HepG2 (cell line): ENCODE data around the gene DNAJB11. TPM values are rescaled to one million over a fixed set of nuclear protein-coding genes. Genes with fewer than 3 reads are reported as not detected.

Experiments
- ATAC-seq: fragments of 200-7000 bp; cut with Tn5 transposase; 3 replicates; pipeline ENCODE4 v1.9.1; 2020; ENCODE audit warnings: mild to moderate bottlenecking, moderate library complexity
- BruUV-seq: library from RNA; stranded (reverse); fragments of 400-500 nt; replicated peaks from 2 replicates; lab custom pipeline; 2021; lab: Mats Ljungman, UMichigan
- CTCF ChIA-PET: fragments of 300-600 bp; formaldehyde crosslinking; extraction: SDS; loops from one replicate; lab custom pipeline; 2021; ENCODE audit warnings: low total read pairs, inconsistent platforms, low intra/inter-chr PET ratio; lab: Yijun Ruan, JAX
- POLR2A ChIA-PET: fragments of 350-600 bp; sonication (Branson Sonifier 250); formaldehyde crosslinking; loops from one replicate; lab custom pipeline; 2020; ENCODE audit warnings: antibody characterized with exemption, inconsistent platforms; lab: Yijun Ruan, JAX
- DNase-seq: peaks from one replicate; pipeline ENCODE4 v3.0.0-alpha.2; 2015; ENCODE audit warnings: low spot score
- FAIRE-seq: peaks from 3 replicates; lab custom pipeline; 2011; peaks lifted over from hg19 to GRCh38; lab: Jason Lieb, UNC
- H2AFZ ChIP-seq: one replicate; pipeline ENCODE4 v1.6.1; 2011; ENCODE audit warnings: low read length, inconsistent platforms
- H3K27ac ChIP-seq: fragments of 300-600 bp; 3 replicates; pipeline ENCODE4 v1.8.0; 2011; ENCODE audit warnings: mixed run types, mild to moderate bottlenecking, mixed read lengths, low read length, inconsistent platforms; ENCODE audit not compliant: insufficient read depth; ENCODE audit errors: extremely low read length
- H3K27me3 ChIP-seq, 2 experiments: fragments of 200-600 bp in 1 of 2; 2 replicates in 1 of 2; 3 replicates in 1 of 2; pipeline versions ENCODE4 v1.6.0 to v1.8.0; 2011; ENCODE audit warnings: low read length in 2 of 2, mild to moderate bottlenecking in 2 of 2, moderate library complexity in 2 of 2, inconsistent platforms in 1 of 2; ENCODE audit not compliant: insufficient read depth in 2 of 2, control insufficient read depth in 1 of 2
- H3K36me3 ChIP-seq, 2 experiments: fragments of 200-600 bp in 1 of 2; replicated peaks in 1 of 2; 2 replicates in 1 of 2; 3 replicates in 1 of 2; pipeline versions ENCODE4 v1.5.1 to v1.8.0; 2011; ENCODE audit warnings: low read length in 2 of 2, inconsistent platforms in 1 of 2; ENCODE audit not compliant: insufficient read depth in 2 of 2, control insufficient read depth in 1 of 2
- H3K4me1 ChIP-seq: 2 replicates; pipeline ENCODE4 v1.5.1; 2012; ENCODE audit warnings: low read length, inconsistent platforms; ENCODE audit not compliant: insufficient read depth
- H3K4me2 ChIP-seq: 2 replicates; pipeline ENCODE4 v1.6.0; 2011; ENCODE audit warnings: low read depth, low read length, inconsistent platforms
- H3K4me3 ChIP-seq, 3 experiments: fragments of 200-600 bp in 1 of 3; sonication (generic), shearing (Covaris generic) in 1 of 3; replicated peaks in 1 of 3; 2 replicates each; pipeline ENCODE4 v1.5.1; 2011 to 2016; ENCODE audit warnings: low read length in 3 of 3, inconsistent platforms in 2 of 3, low read depth in 2 of 3, mild to moderate bottlenecking in 2 of 3, control low read depth in 1 of 3, mixed read lengths in 1 of 3; ENCODE audit not compliant: insufficient read depth in 1 of 3
- H3K79me2 ChIP-seq: one replicate; pipeline ENCODE4 v1.6.1; 2011; ENCODE audit warnings: low read length, inconsistent platforms; ENCODE audit not compliant: insufficient read depth
- H3K9ac ChIP-seq: 2 replicates; pipeline ENCODE4 v1.6.0; 2011; ENCODE audit warnings: mild to moderate bottlenecking, low read depth, low read length, inconsistent platforms; ENCODE audit not compliant: insufficient read depth
- H3K9me3 ChIP-seq: 2 replicates; pipeline ENCODE4 v1.5.1; 2012; ENCODE audit warnings: mild to moderate bottlenecking, low read length
- H4K20me1 ChIP-seq: 2 replicates; pipeline ENCODE4 v1.6.0; 2011; ENCODE audit warnings: inconsistent platforms, mild to moderate bottlenecking, low read length, moderate library complexity; ENCODE audit not compliant: insufficient read depth
- CBX1 ChIP-seq: IDR thresholded peaks from one replicate; pipeline ENCODE4 v1.6.1; 2016; ENCODE audit warnings: antibody characterized with exemption, low read depth
- DR1 ChIP-seq: sonication (generic); formaldehyde crosslinking; IDR thresholded peaks from 2 replicates; pipeline ENCODE4 v1.8.0; 2021; ENCODE audit warnings: mild to moderate bottlenecking, missing genetic modification reagents, inconsistent platforms
- GATAD1 ChIP-seq: IDR thresholded peaks from 2 replicates; pipeline ENCODE4 v1.6.1; 2016; ENCODE audit warnings: missing genetic modification reagents, missing compliant biosample characterization
- GATAD2A ChIP-seq: IDR thresholded peaks from 2 replicates; pipeline ENCODE4 v1.6.1; 2016
- KDM1A ChIP-seq: IDR thresholded peaks from 2 replicates; pipeline ENCODE4 v1.6.1; 2016; ENCODE audit warnings: missing compliant biosample characterization
- KDM5B ChIP-seq: sonication (generic); formaldehyde crosslinking; IDR thresholded peaks from 2 replicates; pipeline ENCODE4 v1.4.0; 2020; ENCODE audit warnings: missing genetic modification reagents, mild to moderate bottlenecking, borderline replicate concordance
- LCORL ChIP-seq, 2 experiments: fragments of 450-650 bp in 1 of 2; sonication (generic) in 1 of 2; formaldehyde crosslinking in 1 of 2; IDR thresholded peaks; 2 replicates each; pipeline versions ENCODE4 v1.5.0 to v1.6.1; 2017 to 2020; ENCODE audit warnings: antibody characterized with exemption in 1 of 2, missing genetic modification reagents in 1 of 2
- MED1 ChIP-seq: sonication (generic); formaldehyde crosslinking; IDR thresholded peaks from 2 replicates; pipeline ENCODE4 v1.4.0; 2020; ENCODE audit warnings: missing genetic modification reagents
- NAIF1 ChIP-seq: sonication (generic); formaldehyde crosslinking; IDR thresholded peaks from 2 replicates; pipeline ENCODE4 v1.5.0; 2020; ENCODE audit warnings: mild to moderate bottlenecking, missing genetic modification reagents, borderline replicate concordance
- POGZ ChIP-seq: sonication (generic); formaldehyde crosslinking; IDR thresholded peaks from 2 replicates; pipeline ENCODE4 v1.4.0; 2020; ENCODE audit warnings: mild to moderate bottlenecking, missing genetic modification reagents
- POLR2A ChIP-seq, 2 experiments: IDR thresholded peaks; 2 replicates each; pipeline ENCODE4 v1.6.1; 2011; ENCODE audit warnings: low read depth in 2 of 2, low read length in 2 of 2, mild to moderate bottlenecking in 1 of 2, moderate library complexity in 1 of 2; ENCODE audit not compliant: insufficient read depth in 1 of 2
- RXRA ChIP-seq: sonication (generic); formaldehyde crosslinking; IDR thresholded peaks from 2 replicates; pipeline ENCODE4 v1.5.1; 2020; ENCODE audit warnings: missing genetic modification reagents
- SMAD9 ChIP-seq: sonication (generic); formaldehyde crosslinking; IDR thresholded peaks from 2 replicates; pipeline ENCODE4 v1.5.1; 2020; ENCODE audit warnings: mild to moderate bottlenecking, missing genetic modification reagents
- SPEN ChIP-seq: sonication (generic); formaldehyde crosslinking; IDR thresholded peaks from 2 replicates; pipeline ENCODE4 v1.5.1; 2020; ENCODE audit warnings: low read depth, mild to moderate bottlenecking, missing genetic modification reagents
- TARDBP ChIP-seq: sonication (generic); formaldehyde crosslinking; IDR thresholded peaks from 2 replicates; pipeline ENCODE4 v1.8.0; 2022; ENCODE audit warnings: mild to moderate bottlenecking, missing genetic modification reagents
- ZIK1 ChIP-seq: sonication (generic); formaldehyde crosslinking; IDR thresholded peaks from 2 replicates; pipeline ENCODE4 v1.5.0; 2020; ENCODE audit warnings: mild to moderate bottlenecking, low read depth, missing genetic modification reagents, borderline replicate concordance
- ZNF263 ChIP-seq: sonication (generic); formaldehyde crosslinking; IDR thresholded peaks from 2 replicates; pipeline ENCODE4 v1.4.0; 2020; ENCODE audit warnings: missing genetic modification reagents
- ZNF296 ChIP-seq: sonication (generic); formaldehyde crosslinking; conservative IDR thresholded peaks from 2 replicates; pipeline ENCODE4 v1.5.0; 2020; ENCODE audit warnings: mild to moderate bottlenecking, missing genetic modification reagents
- ZNF382 ChIP-seq: sonication (generic); formaldehyde crosslinking; IDR thresholded peaks from 2 replicates; pipeline ENCODE4 v1.5.0; 2020; ENCODE audit warnings: missing genetic modification reagents, mild to moderate bottlenecking, borderline replicate concordance
- ZNF383 ChIP-seq: sonication (generic); formaldehyde crosslinking; IDR thresholded peaks from 2 replicates; pipeline ENCODE4 v1.4.0; 2020; ENCODE audit warnings: missing genetic modification reagents, mild to moderate bottlenecking, borderline replicate concordance
- WGBS: methylation state at CpG from one replicate; pipeline ENCODE4 v1.1.6; 2017; ENCODE audit warnings: low lambda C conversion rate; 5-methylcytosine and 5-hydroxymethylcytosine counted together
- in situ Hi-C: cut with HindIII; loops from 2 replicates; pipeline ENCODE4 v1.10.0; 2017; ENCODE audit warnings: low pct_unique_long_range_greater_than_20kb; ENCODE audit not compliant: extremely low pct_ligation_motif_present
- intact Hi-C: fragments of 100-400 bp; cut with micrococcal nuclease; formaldehyde crosslinking; loops from one replicate; pipeline ENCODE4 v1.10.0; 2022; ENCODE audit not compliant: unreplicated experiment
- polyA plus RNA-seq, 8 experiments: library from polyadenylated mRNA; depleted of rRNA in 3 of 8; stranded (reverse) in 7 of 8; unstranded in 1 of 8; fragments of >200 nt; fragmentation: Illumina TruSeq in 4 of 8; extraction: Trizol in 4 of 8; gene quantifications; 2 replicates each; pipeline versions ENCODE4 v1.2.1 to v1.2.3, GENCODE V29; 2011 to 2016; ENCODE audit warnings: low read depth in 4 of 8, missing spikeins in 1 of 8, mixed read lengths in 1 of 8; ENCODE audit not compliant: insufficient read depth in 1 of 8
- total RNA-seq, 5 experiments: library from RNA; depleted of rRNA; stranded (reverse); fragments of >200 nt; fragmentation: Illumina TruSeq; extraction: Trizol; gene quantifications; 2 replicates each; pipeline ENCODE4 v1.2.3, GENCODE V29; 2016; ENCODE audit warnings: low read depth in 1 of 5
- TF ChIP-seq, protein P1 (sequence below): sonication (generic); formaldehyde crosslinking; IDR thresholded peaks from 2 replicates; pipeline ENCODE4 v1.5.0; 2020; ENCODE audit warnings: missing genetic modification reagents
- TF ChIP-seq, protein P2 (sequence below): sonication (generic); formaldehyde crosslinking; IDR thresholded peaks from 2 replicates; pipeline ENCODE4 v1.4.0; 2020; ENCODE audit warnings: mild to moderate bottlenecking, missing genetic modification reagents

The DNAJB11 gene
- total and polyA plus RNA-seq, 2 of the 13 experiments (the other 11 are each of a cell fraction or from before 2014, with no cell fraction given): 41.0 to 132 TPM

DNA sequence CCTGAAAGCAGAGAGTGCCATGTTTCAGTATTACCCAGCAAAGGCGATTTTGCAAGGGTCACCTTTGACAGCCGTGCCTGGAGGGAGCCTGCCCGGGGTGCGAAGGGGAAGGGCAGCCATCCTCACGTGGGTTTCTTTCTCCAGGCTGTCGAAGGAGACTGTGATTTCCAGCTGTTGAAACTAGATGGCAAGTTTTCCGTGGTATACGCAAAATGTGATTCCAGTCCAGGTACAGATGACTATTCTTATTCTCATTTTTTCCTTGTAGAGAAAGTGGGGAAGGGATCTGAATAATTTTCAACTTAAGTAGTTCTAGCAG lies 45.7 kb downstream of the DNAJB11 start:
- POLR2A ChIA-PET: interaction anchor here (1.2 to 27.1 kb wide), 10 partner anchors 7 to 211 kb away, joined by 3 to 854 read pairs (median 5); partner anchors contain the start of genes DNAJB11 and TBCCD1
- H3K27ac ChIP-seq: peak overlapping the region; percentile 28
- H4K20me1 ChIP-seq: peaks cover 62% of the 10 kb centered on the region
- CTCF ChIA-PET: interaction anchor here (1.8 to 2.7 kb wide), 2 partner anchors 27 kb away, joined by 15 to 20 read pairs; no protein-coding TSS in a partner anchor
- FAIRE-seq (no peak), ATAC-seq (no peak), DNase-seq (no peak)
- H3K27me3 ChIP-seq: no peaks in the 10 kb centered on the region; a peak in 1 of 5 replicates
- in situ Hi-C loops: loop anchor here (10.0 kb wide), 1 partner anchor 139 kb away; no protein-coding TSS in a partner anchor
- peak overlapping the region; percentile 92 for H3K4me2 ChIP-seq
- no TSS peak for BruUV-seq
- H3K9ac ChIP-seq: peak overlapping the region; percentile 26; the same call in 1 of the 2 replicates
- peaks cover 63% of the 10 kb centered on the region for H3K4me1 ChIP-seq
- H2AFZ ChIP-seq: no peak overlapping the region
- peaks cover 17 to 47% of the 10 kb centered on the region in 2 experiments for H3K36me3 ChIP-seq
- WGBS: 78% methylated on average over 8 of the region's 8 CpGs
- intact Hi-C loops: no loop called here
- no peaks in the 10 kb centered on the region for H3K9me3 ChIP-seq
- peak overlapping the region; percentile 4 to 17 (median 17); a peak in 4 of 6 replicates for H3K4me3 ChIP-seq
- peaks cover 31% of the 10 kb centered on the region for H3K79me2 ChIP-seq
- TF ChIP-seq MED1 (CRISPR knock-in tag) (no peak), POGZ (CRISPR knock-in tag) (no peak), KDM5B (CRISPR knock-in tag) (no peak), DR1 (CRISPR knock-in tag) (no peak), NAIF1 (no peak), CBX1 (no peak), SPEN (CRISPR knock-in tag) (no peak), GATAD1 (no peak), ZNF296 (CRISPR knock-in tag) (no peak), TARDBP (no peak), POLR2A (IDR thresholded peaks at IDR 0.05; ENCODE audit: insufficient read depth in 1 of 2, low read depth in 2 of 2, low read length in 2 of 2) (peak in 1 of 2 experiments; percentile 72; a peak in 1 of 4 replicates), ZNF263 (CRISPR knock-in tag) (no peak), LCORL (IDR thresholded peaks at IDR 0.05) (no peak), LCORL (CRISPR knock-in tag; IDR thresholded peaks at IDR 0.05) (peak; percentile 5; the same call in 1 of the 2 replicates), SMAD9 (CRISPR knock-in tag) (no peak), ZNF382 (no peak), RXRA (CRISPR knock-in tag) (no peak), ZIK1 (CRISPR knock-in tag) (0 out of 2 replicates have a peak, but pooled peaks have one; percentile 17), KDM1A (CRISPR knock-in tag) (no peak), ZNF383 (CRISPR knock-in tag) (no peak), GATAD2A (CRISPR knock-in tag) (0 out of 2 replicates have a peak, but pooled peaks have one; percentile 9)
- TF ChIP-seq, protein P1, sequence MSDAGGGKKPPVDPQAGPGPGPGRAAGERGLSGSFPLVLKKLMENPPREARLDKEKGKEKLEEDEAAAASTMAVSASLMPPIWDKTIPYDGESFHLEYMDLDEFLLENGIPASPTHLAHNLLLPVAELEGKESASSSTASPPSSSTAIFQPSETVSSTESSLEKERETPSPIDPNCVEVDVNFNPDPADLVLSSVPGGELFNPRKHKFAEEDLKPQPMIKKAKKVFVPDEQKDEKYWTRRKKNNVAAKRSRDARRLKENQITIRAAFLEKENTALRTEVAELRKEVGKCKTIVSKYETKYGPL (CRISPR knock-in tag): no peak
- TF ChIP-seq, protein P2, sequence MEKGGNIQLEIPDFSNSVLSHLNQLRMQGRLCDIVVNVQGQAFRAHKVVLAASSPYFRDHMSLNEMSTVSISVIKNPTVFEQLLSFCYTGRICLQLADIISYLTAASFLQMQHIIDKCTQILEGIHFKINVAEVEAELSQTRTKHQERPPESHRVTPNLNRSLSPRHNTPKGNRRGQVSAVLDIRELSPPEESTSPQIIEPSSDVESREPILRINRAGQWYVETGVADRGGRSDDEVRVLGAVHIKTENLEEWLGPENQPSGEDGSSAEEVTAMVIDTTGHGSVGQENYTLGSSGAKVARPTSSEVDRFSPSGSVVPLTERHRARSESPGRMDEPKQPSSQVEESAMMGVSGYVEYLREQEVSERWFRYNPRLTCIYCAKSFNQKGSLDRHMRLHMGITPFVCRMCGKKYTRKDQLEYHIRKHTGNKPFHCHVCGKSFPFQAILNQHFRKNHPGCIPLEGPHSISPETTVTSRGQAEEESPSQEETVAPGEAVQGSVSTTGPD: no peak
